Loucy (cell line): ENCODE data around the gene BBS4.

ENCODE experiments used
- CTCF ChIP-seq: fragments of 200-600 bp; sonication (generic); conservative IDR thresholded peaks from 2 replicates; pipeline ENCODE4 v1.5.1; 2014; ENCODE audit warnings: mild to moderate bottlenecking, antibody characterized with exemption, low read length
- EZH2phosphoT487 ChIP-seq: fragments of 200-600 bp; IDR thresholded peaks from 2 replicates; pipeline ENCODE4 v1.6.1; 2018; ENCODE audit warnings: antibody characterized with exemption, mild to moderate bottlenecking, moderate library complexity, borderline replicate concordance

- TF ChIP-seq EZH2phosphoT487: no peak
- no peak for TF ChIP-seq CTCF
Measured at GRCh38 chr15:72682772-72683171, 3.2 kb upstream of the BBS4 start.
